Measurements from ENCODE around the gene SERPINH1.

Gene SERPINH1

GRCh38 chr11:75530577-75530976 lies 31.5 kb upstream of the SERPINH1 start:
- no peak for DNase-seq (ENCODE audit: low spot score)
- ChIA-PET CTCF (interaction anchor here (0.5 to 2.9 kb wide), 5 partner anchors 9 to 250 kb away, joined by 3 to 42 read pairs (median 4); no protein-coding TSS in a partner anchor), POLR2A (ENCODE audit: low non-redundant PET) (no interaction called here)
- no peak for TF ChIP-seq CTCF (conservative IDR thresholded peaks at IDR 0.05; ENCODE audit: low read depth)
- H3K27ac ChIP-seq = no peak overlapping the region

- TF ChIP-seq CTCF (conservative IDR thresholded peaks at IDR 0.05; ENCODE audit: low read depth) = no peak
- H3K27ac ChIP-seq = no peak overlapping the region
- ChIA-PET POLR2A (ENCODE audit: low non-redundant PET) (no interaction called here), CTCF (interaction anchor here (0.6 to 3.3 kb wide), 8 partner anchors 16 to 143 kb away, joined by 3 to 42 read pairs (median 4); no protein-coding TSS in a partner anchor)
- DNase-seq (ENCODE audit: low spot score) = no peak
These were observed 30.7 kb upstream of the SERPINH1 start for GRCh38 chr11:75531325-75531724.

- peak; percentile 74 for DNase-seq (ENCODE audit: low spot score)
- CTCF ChIA-PET = interaction anchor here (0.6 to 3.3 kb wide), 8 partner anchors 10 to 226 kb away, joined by 3 to 42 read pairs (median 4); no protein-coding TSS in a partner anchor
These were observed 29.6 kb upstream of the SERPINH1 start for GRCh38 chr11:75532200-75533048.

GRCh38 chr11:75533896-75534258 lies 28.2 kb upstream of the SERPINH1 start:
- CTCF ChIA-PET = interaction anchor here (0.7 to 3.3 kb wide), 3 partner anchors 106 to 329 kb away, joined by 3 to 16 read pairs (median 5); no protein-coding TSS in a partner anchor
- TF ChIP-seq CTCF (conservative IDR thresholded peaks at IDR 0.05; ENCODE audit: low read depth) = no peak
- POLR2A ChIA-PET (ENCODE audit: low non-redundant PET) = no interaction called here
- no peak overlapping the region for H3K27ac ChIP-seq
- no peak for DNase-seq (ENCODE audit: low spot score)

More at GRCh38 chr11:75532200-75533048, 29.6 kb upstream of the SERPINH1 start:
- no peak overlapping the region for H3K27ac ChIP-seq
- POLR2A ChIA-PET (ENCODE audit: low non-redundant PET) = no interaction called here
- TF ChIP-seq CTCF (conservative IDR thresholded peaks at IDR 0.05; ENCODE audit: low read depth) = peak; percentile 83

- no peak for TF ChIP-seq CTCF (conservative IDR thresholded peaks at IDR 0.05; ENCODE audit: low read depth)
- no peak overlapping the region for H3K27ac ChIP-seq
- no peak for DNase-seq (ENCODE audit: low spot score)
- CTCF ChIA-PET = interaction anchor here (0.7 to 3.3 kb wide), 3 partner anchors 90 to 329 kb away, joined by 3 to 16 read pairs (median 4); no protein-coding TSS in a partner anchor
- POLR2A ChIA-PET (ENCODE audit: low non-redundant PET) = interaction anchor here (0.7 kb wide), 1 partner anchor 70 kb away, joined by 7 read pairs; no protein-coding TSS in a partner anchor
These were observed 27.6 kb upstream of the SERPINH1 start for GRCh38 chr11:75534259-75535069.

GRCh38 chr11:75535071-75535470 lies 27.0 kb upstream of the SERPINH1 start:
- ChIA-PET CTCF (interaction anchor here (1.0 kb wide), 1 partner anchor 91 kb away, joined by 4 read pairs; no protein-coding TSS in a partner anchor), POLR2A (ENCODE audit: low non-redundant PET) (no interaction called here)
- DNase-seq (ENCODE audit: low spot score) = no peak
- no peak overlapping the region for H3K27ac ChIP-seq
- no peak for TF ChIP-seq CTCF (conservative IDR thresholded peaks at IDR 0.05; ENCODE audit: low read depth)
